VCaP (cell line): ENCODE results near the gene GOT1.

Experiments
- H3K27ac ChIP-seq: fragments of 450-650 bp; 2 replicates; pipeline ENCODE4 v1.5.1; 2017
- CTCF ChIP-seq: fragments of 450-650 bp; conservative IDR thresholded peaks from 2 replicates; pipeline ENCODE4 v1.5.1; 2017; ENCODE audit warnings: mild to moderate bottlenecking, moderate library complexity

The GOT1 gene

GRCh38 chr10:99457813-99458212 lies 27.4 kb upstream of the GOT1 start:
- TF ChIP-seq CTCF = no peak
- H3K27ac ChIP-seq = no peak overlapping the region

GRCh38 chr10:99456931-99457288 lies 26.5 kb upstream of the GOT1 start:
- no peak for TF ChIP-seq CTCF
- no peak overlapping the region for H3K27ac ChIP-seq

DNA sequence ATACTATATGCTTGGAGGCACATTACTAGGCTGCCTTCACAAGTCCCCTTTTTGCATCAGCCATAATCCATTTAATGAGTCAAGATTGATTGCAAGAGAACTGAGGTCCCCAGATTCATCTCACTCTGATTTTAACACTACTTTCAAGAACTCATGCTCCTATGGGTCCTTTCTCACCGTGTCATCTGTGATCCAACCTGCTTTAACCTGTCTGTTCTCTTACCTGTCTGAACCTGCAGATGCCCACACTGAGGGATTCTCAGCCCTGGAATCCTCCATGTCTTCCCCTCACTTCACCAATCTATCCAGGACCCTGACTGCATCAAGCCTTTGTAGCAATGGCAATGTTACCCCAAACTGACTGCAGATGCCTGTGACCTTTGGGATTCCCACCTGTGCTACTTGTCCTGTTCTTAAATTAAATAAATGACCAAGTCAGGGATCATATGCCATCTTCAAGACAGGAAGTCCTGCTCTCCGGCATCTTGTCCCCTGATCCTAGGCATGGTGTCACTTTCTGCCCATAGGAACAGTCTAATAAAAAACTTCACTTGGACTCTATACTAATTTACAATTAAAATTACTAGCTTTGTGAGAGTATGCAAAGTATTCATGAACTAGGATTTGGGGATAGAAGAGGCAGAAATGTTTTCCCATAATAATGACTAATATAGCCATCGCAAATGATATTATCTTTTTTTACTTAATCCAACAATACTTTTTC lies 25.9 kb upstream of the GOT1 start:
- no peak overlapping the region for H3K27ac ChIP-seq
- no peak for TF ChIP-seq CTCF

- no peak overlapping the region for H3K27ac ChIP-seq
- TF ChIP-seq CTCF = no peak
Observed at GRCh38 chr10:99451981-99452380, 21.6 kb upstream of the GOT1 start.

GRCh38 chr10:99451499-99451788 lies 21.0 kb upstream of the GOT1 start:
- TF ChIP-seq CTCF = no peak
- H3K27ac ChIP-seq = no peak overlapping the region

GRCh38 chr10:99450624-99451498 lies 20.4 kb upstream of the GOT1 start:
- H3K27ac ChIP-seq = no peak overlapping the region

More at GRCh38 chr10:99450624-99451498, 20.4 kb upstream of the GOT1 start:
- TF ChIP-seq CTCF = no peak
